ENCODE measurements around the gene LMTK2. TPM values are rescaled to one million over a fixed set of nuclear protein-coding genes. Genes with fewer than 3 reads are reported as not detected.

LMTK2 gene
- total and polyA plus RNA-seq, 2 experiments from 2014 or later: 6.1 to 30.8 TPM

DNA sequence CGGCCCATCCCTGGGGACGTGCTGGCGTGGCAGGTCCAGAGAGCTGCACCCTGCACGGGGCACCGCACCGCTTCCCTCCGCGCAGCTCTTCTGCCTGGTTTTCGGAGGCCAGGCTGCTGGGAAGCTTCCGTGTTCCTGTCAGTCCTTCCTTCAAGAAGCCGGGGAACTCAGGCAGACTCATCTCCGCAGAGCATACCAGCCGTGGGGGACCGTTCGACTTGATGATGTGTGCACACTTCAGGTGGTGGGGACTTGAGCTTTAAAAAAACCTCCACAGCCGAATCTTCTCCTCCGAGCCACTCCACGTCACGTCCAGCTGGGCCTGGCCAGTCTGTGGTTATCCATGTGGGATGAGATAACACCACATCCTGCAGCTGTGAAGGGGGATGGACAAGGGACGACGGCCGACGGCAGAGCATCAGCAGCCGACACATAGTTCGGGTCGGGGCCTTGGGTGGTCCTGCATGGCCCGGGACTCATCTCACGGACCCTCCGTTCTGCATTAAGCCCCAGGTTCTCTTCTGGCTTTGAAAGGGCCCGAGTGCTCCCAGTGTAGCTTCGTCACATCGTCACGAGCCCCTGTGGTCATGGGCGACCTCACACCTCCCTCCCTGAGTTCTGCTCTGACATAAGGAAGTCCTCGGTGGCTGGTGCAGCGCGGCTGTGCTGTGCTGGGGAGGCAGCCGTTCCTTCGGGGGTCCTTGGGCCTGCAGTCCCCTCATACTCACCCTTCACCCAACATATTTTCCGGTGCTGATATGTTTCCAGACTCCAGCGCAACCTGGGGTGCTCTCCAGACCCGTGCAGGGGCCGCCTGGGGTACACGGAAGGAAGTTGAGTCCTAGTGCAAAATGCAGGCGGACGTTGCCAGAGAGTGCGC, 100.0 kb downstream of the LMTK2 start:
- TF ChIP-seq, protein P1, sequence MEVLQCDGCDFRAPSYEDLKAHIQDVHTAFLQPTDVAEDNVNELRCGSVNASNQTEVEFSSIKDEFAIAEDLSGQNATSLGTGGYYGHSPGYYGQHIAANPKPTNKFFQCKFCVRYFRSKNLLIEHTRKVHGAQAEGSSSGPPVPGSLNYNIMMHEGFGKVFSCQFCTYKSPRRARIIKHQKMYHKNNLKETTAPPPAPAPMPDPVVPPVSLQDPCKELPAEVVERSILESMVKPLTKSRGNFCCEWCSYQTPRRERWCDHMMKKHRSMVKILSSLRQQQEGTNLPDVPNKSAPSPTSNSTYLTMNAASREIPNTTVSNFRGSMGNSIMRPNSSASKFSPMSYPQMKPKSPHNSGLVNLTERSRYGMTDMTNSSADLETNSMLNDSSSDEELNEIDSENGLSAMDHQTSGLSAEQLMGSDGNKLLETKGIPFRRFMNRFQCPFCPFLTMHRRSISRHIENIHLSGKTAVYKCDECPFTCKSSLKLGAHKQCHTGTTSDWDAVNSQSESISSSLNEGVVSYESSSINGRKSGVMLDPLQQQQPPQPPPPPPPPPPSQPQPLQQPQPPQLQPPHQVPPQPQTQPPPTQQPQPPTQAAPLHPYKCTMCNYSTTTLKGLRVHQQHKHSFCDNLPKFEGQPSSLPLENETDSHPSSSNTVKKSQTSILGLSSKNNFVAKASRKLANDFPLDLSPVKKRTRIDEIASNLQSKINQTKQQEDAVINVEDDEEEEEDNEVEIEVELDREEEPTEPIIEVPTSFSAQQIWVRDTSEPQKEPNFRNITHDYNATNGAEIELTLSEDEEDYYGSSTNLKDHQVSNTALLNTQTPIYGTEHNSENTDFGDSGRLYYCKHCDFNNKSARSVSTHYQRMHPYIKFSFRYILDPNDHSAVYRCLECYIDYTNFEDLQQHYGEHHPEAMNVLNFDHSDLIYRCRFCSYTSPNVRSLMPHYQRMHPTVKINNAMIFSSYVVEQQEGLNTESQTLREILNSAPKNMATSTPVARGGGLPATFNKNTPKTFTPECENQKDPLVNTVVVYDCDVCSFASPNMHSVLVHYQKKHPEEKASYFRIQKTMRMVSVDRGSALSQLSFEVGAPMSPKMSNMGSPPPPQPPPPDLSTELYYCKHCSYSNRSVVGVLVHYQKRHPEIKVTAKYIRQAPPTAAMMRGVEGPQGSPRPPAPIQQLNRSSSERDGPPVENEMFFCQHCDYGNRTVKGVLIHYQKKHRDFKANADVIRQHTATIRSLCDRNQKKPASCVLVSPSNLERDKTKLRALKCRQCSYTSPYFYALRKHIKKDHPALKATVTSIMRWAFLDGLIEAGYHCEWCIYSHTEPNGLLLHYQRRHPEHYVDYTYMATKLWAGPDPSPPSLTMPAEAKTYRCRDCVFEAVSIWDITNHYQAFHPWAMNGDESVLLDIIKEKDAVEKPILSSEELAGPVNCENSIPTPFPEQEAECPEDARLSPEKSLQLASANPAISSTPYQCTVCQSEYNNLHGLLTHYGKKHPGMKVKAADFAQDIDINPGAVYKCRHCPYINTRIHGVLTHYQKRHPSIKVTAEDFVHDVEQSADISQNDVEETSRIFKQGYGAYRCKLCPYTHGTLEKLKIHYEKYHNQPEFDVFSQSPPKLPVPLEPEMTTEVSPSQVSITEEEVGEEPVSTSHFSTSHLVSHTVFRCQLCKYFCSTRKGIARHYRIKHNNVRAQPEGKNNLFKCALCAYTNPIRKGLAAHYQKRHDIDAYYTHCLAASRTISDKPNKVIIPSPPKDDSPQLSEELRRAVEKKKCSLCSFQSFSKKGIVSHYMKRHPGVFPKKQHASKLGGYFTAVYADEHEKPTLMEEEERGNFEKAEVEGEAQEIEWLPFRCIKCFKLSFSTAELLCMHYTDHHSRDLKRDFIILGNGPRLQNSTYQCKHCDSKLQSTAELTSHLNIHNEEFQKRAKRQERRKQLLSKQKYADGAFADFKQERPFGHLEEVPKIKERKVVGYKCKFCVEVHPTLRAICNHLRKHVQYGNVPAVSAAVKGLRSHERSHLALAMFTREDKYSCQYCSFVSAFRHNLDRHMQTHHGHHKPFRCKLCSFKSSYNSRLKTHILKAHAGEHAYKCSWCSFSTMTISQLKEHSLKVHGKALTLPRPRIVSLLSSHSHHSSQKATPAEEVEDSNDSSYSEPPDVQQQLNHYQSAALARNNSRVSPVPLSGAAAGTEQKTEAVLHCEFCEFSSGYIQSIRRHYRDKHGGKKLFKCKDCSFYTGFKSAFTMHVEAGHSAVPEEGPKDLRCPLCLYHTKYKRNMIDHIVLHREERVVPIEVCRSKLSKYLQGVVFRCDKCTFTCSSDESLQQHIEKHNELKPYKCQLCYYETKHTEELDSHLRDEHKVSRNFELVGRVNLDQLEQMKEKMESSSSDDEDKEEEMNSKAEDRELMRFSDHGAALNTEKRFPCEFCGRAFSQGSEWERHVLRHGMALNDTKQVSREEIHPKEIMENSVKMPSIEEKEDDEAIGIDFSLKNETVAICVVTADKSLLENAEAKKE (CRISPR knock-in tag; IDR thresholded peaks at IDR 0.05): no peak
- TF ChIP-seq ZNF114 (CRISPR knock-in tag; IDR thresholded peaks at IDR 0.05) (no peak), EZH2 (IDR thresholded peaks at IDR 0.05; ENCODE audit: low read depth, unreplicated experiment) (no peak), CREB1 (CRISPR knock-in tag; IDR thresholded peaks at IDR 0.05; ENCODE audit: low read depth) (no peak)
- no peaks in the 10 kb centered on the region for H3F3A ChIP-seq (replicated peaks; ENCODE audit: low read depth)
- no peak overlapping the region for H3K27ac ChIP-seq (ENCODE audit: low read depth)
- ATAC-seq (no peak), DNase-seq (ENCODE audit: low spot score) (no peak)
- H3K9me2 ChIP-seq (ENCODE audit: insufficient read depth): no peaks in the 10 kb centered on the region
- H3K27me3 Mint-ChIP-seq (ENCODE audit: insufficient read depth, low read depth, poor library complexity): peaks cover 8% of the 10 kb centered on the region
- H3K27me3 ChIP-seq (ENCODE audit: insufficient read depth): no peaks in the 10 kb centered on the region
- H3K4me3 Mint-ChIP-seq: no peak overlapping the region
- no peaks in the 10 kb centered on the region; the same call in 1 of the 2 replicates for H4K20me1 ChIP-seq (replicated peaks; ENCODE audit: insufficient read depth)
- no peak overlapping the region for H3K4me3 ChIP-seq
- H3K4me2 ChIP-seq: no peak overlapping the region
- H3K36me3 Mint-ChIP-seq (ENCODE audit: low read depth): peaks cover 22% of the 10 kb centered on the region
- no peak overlapping the region for H2AFZ ChIP-seq
- H3K79me2 ChIP-seq (replicated peaks; ENCODE audit: insufficient read depth): peaks cover 11% of the 10 kb centered on the region
- H3K4me1 ChIP-seq (ENCODE audit: insufficient read depth): no peaks in the 10 kb centered on the region
- no peaks in the 10 kb centered on the region for H3K36me3 ChIP-seq (ENCODE audit: insufficient read depth)
- H3K9me3 Mint-ChIP-seq: no peaks in the 10 kb centered on the region
- no peak overlapping the region for H3K27ac Mint-ChIP-seq
- H3K4me1 Mint-ChIP-seq: peaks cover 4% of the 10 kb centered on the region; the same call in 2 of the 3 replicates
